Measurements from ENCODE around the gene ADAMTS17.

Gene ADAMTS17

GRCh38 chr15:100174159-100174903 is 167.4 kb downstream of the ADAMTS17 start:
- TF ChIP-seq ZFX (IDR thresholded peaks at IDR 0.05), result no peak
- no peak for TF ChIP-seq CTCF (conservative IDR thresholded peaks at IDR 0.05)
- no peak overlapping the region for H3K27ac ChIP-seq

GRCh38 chr15:100172356-100173024 is 169.3 kb downstream of the ADAMTS17 start:
- no peak for TF ChIP-seq CTCF (conservative IDR thresholded peaks at IDR 0.05)
- TF ChIP-seq ZFX (IDR thresholded peaks at IDR 0.05), result no peak
- H3K27ac ChIP-seq, result no peak overlapping the region

GRCh38 chr15:100171411-100171810 is 170.4 kb downstream of the ADAMTS17 start:
- TF ChIP-seq CTCF (conservative IDR thresholded peaks at IDR 0.05), result no peak
- no peak for TF ChIP-seq ZFX (IDR thresholded peaks at IDR 0.05)
- no peak overlapping the region for H3K27ac ChIP-seq

- TF ChIP-seq CTCF (conservative IDR thresholded peaks at IDR 0.05) (no peak), ZFX (IDR thresholded peaks at IDR 0.05) (no peak)
- no peak overlapping the region for H3K27ac ChIP-seq
Observed at GRCh38 chr15:100170291-100171210, 171.2 kb downstream of the ADAMTS17 start.

- no peak overlapping the region for H3K27ac ChIP-seq
- TF ChIP-seq ZFX (IDR thresholded peaks at IDR 0.05) (no peak), CTCF (conservative IDR thresholded peaks at IDR 0.05) (no peak)
Observed at GRCh38 chr15:100169615-100170290, 172.0 kb downstream of the ADAMTS17 start.

- H3K27ac ChIP-seq, result no peak overlapping the region
- TF ChIP-seq ZFX (IDR thresholded peaks at IDR 0.05) (no peak), CTCF (conservative IDR thresholded peaks at IDR 0.05) (no peak)
Observed at GRCh38 chr15:100168787-100169186, 173.0 kb downstream of the ADAMTS17 start.
